Kidney glomerular epithelial cell (primary cell): Measurements from ENCODE around the gene LRMDA.
A peak's percentile ranks its signal among the peaks of the same experiment; 100 is the strongest.
"Not testable (repeated sequence)": the region's sequence is repeated elsewhere in the genome, so short reads cannot be mapped to it uniquely, and the experiment has no call there.

Experiments
- DNase-seq: peaks from one replicate; lab custom pipeline; 2025; lab: John Stamatoyannopoulos, UW

LRMDA gene

GRCh38 chr10:76050291-76050625 is 618.8 kb downstream of the LRMDA start:
- DNase-seq: no peak

GRCh38 chr10:76051007-76051936 is 619.8 kb downstream of the LRMDA start:
- DNase-seq: no peak

GRCh38 chr10:76052682-76053503 is 621.5 kb downstream of the LRMDA start:
- DNase-seq: no peak

DNA sequence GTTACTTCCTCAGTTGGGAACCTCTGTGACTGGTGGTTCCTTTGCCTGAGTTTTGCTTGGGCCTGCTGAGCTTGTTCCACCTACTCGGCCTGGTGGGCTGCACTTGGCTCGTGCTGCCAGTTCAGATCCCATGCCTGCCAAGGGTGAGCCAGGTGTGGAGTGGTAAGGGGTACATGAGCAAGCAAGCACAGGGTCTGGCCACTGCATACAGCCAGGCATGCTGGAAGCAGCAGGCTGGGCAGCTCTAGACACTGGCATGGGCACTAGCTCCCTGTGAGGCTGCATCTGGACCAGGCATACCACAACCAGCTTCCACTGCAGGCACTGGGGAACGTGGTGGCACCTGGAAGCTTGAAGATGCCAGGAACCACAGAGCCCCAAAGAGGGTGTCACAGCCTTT is 624.0 kb downstream of the LRMDA start:
- no peak for DNase-seq

GRCh38 chr10:76055963-76056362 is 624.5 kb downstream of the LRMDA start:
- DNase-seq: no peak

DNA sequence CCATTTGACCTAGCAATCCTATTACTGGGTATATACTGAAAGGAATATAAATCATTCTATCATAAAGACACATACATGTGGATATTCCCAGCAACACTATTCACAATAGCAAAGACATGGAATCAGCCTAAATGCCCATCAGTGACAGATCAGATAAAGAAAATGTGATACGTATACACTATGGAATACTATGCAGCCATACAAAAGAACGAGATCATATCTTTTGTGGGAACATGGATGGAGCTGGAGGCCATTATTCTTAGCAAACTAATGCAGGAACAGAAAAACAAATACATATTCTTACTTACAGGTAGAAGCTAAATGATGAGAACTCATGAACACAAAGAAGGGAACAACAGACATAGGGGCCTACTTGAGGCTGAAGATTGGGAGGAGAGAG is 629.6 kb downstream of the LRMDA start:
- DNase-seq: not testable (repeated sequence)

- DNase-seq: no peak
Measured at GRCh38 chr10:76066457-76066856, 635.0 kb downstream of the LRMDA start.

DNA sequence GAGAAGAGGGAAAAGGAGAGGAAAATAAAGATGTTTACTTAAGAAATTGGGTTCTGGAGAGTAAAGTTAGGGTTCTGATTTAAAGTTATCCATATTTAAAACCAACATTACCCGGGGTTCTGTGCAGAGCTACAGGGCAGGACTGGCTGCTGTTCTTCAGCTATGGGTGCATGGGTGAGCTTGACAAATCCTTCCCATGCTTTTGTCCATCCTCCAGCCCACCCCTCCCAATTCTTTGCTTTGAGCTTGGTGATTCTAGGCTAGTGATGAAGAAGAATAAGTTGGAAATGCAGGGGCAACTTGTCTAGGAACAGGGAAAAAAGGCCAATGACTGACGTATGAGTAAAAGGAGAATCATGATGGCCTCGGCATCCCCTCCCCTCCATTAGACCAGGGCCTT is 636.0 kb downstream of the LRMDA start:
- no peak for DNase-seq

DNA sequence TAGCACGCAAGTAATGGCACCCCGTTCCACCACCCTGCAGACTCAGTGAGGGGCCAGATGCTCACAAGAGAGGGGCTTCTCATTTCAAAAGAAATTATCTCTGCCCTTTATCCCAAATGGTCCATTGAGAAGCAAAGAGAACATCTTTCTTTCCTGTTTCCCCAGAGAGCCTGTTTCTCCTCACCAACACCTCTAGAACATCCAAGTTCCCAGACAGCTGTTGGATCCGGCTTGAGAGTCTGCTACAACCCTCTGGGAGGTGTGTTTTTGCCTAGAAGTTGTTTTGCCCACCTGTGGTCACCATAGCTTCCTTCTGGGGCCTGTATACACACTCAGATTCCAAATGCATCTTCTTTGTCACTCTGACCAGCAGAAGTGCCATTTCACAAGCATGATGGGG is 637.4 kb downstream of the LRMDA start:
- no peak for DNase-seq

- DNase-seq: no peak
Measured at GRCh38 chr10:76070916-76071315, 639.5 kb downstream of the LRMDA start.

GRCh38 chr10:76071653-76072365 is 640.4 kb downstream of the LRMDA start:
- no peak for DNase-seq

DNA sequence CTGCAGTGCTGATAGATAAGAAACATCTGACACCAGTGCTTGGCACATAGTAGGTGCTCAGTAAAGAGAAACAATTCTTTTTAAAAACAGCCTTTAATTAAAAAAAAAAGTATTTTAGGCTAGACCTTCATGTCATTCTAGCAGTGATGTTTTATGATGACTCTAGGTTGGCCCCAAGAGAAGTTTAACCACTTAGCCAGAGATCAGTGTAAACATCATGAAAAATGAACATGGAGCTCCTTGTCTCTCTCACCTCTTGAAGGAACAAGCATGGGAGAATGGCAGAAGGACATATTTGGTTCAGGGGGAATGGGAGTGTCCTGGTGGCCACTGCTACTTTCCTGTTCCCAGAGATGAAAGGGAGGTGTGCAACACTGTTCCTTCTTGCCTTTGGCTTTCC is 641.0 kb downstream of the LRMDA start:
- no peak for DNase-seq

DNA sequence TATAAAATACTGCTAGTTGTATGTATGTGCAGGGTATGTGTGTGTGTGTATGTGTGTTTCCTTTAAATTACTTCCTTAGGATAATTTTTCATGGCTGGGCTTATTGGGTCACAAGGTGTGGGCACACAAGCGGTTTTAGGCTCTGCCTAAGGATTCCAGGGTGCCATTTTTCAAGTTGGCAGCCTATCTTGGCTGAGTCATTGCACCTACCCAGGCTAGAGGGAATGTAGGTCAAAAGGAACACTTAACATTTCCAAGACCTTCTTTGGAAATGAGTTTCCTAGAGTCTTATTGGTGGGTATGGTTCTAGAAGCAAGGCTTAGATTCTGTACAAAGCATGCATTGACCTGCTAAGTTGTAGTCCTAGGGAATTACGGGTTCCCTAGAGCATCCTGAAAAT is 642.1 kb downstream of the LRMDA start:
- DNase-seq: no peak

- no peak for DNase-seq
Measured at GRCh38 chr10:76074659-76075058, 643.2 kb downstream of the LRMDA start.

DNA sequence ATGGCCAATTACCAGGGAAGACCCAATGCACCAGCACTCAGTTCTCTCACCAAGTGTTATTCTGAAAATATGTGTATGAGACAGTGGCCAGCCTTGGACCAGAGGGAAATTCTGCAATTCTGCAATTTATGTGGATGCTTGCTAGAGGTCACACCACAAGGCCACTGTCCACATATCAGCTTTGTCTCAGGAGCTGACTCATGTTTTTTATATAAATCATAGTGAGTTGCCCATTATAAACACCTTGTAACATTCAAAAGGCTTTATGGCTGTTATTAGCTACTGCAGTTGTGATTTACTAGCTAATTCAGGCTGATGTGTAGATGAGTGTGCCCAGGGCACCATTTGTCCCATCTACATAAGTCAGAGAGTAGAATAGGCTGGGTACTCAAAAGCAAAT is 649.0 kb downstream of the LRMDA start:
- peak; percentile 41 for DNase-seq

GRCh38 chr10:76080991-76081390 is 649.6 kb downstream of the LRMDA start:
- DNase-seq: peak; percentile 4

GRCh38 chr10:76082232-76082631 is 650.8 kb downstream of the LRMDA start:
- DNase-seq: no peak

- DNase-seq: peak; percentile 45
Measured at GRCh38 chr10:76082956-76083355, 651.5 kb downstream of the LRMDA start.

GRCh38 chr10:76085002-76085816 is 653.8 kb downstream of the LRMDA start:
- no peak for DNase-seq

DNA sequence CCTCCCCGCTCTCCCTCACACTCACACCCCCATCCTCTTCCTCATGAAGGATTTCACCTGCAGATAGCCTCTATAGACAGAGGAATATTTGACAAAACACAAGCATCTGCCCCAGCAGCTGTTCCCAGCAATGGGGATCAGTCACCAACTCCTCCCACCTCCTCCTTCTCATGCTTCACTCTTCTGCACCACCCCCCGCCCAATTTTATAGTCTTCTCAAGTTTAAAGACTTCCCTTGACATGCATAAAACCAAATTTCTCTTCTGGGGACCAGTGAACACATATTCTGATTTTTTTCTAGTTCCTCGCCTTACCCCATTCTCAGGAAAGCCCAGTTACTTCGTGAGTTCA is 654.4 kb downstream of the LRMDA start:
- DNase-seq: no peak

DNA sequence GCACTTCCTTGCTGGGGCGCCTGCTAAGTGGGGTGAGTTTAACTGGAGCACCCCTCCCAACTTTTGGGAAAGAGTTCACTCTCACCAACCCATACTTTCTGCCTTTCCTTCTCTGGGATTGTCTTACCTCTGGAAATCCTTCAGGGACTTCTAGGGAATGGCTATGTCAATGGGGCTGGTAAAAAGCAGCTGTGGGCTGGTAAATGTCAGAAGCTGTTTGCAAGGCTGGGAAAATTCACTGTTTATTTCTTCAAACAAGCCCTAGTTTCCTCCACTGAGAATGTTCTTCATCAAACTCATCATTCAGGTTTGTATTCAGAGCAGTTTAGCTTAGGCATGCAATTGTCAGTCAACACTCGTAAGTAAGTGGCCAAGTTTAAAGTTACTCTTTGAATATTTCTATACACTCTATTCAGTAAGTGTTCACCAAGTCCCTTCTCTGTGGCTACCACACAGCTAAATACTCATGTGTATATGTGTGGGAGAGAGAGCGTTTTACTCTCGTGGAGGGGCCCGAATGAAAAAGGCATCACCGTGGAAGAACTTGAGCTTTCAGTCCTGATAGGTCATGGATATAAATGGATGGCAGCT is 654.8 kb downstream of the LRMDA start:
- no peak for DNase-seq
